ENCODE measurements around the gene SCTR. TPM values are rescaled to one million over a fixed set of nuclear protein-coding genes. Genes with fewer than 3 reads are reported as not detected.

SCTR gene
- total and polyA plus RNA-seq, 2 of the 13 experiments (the other 11 are each of a cell fraction or from before 2014, with no cell fraction given), result not detected

DNA sequence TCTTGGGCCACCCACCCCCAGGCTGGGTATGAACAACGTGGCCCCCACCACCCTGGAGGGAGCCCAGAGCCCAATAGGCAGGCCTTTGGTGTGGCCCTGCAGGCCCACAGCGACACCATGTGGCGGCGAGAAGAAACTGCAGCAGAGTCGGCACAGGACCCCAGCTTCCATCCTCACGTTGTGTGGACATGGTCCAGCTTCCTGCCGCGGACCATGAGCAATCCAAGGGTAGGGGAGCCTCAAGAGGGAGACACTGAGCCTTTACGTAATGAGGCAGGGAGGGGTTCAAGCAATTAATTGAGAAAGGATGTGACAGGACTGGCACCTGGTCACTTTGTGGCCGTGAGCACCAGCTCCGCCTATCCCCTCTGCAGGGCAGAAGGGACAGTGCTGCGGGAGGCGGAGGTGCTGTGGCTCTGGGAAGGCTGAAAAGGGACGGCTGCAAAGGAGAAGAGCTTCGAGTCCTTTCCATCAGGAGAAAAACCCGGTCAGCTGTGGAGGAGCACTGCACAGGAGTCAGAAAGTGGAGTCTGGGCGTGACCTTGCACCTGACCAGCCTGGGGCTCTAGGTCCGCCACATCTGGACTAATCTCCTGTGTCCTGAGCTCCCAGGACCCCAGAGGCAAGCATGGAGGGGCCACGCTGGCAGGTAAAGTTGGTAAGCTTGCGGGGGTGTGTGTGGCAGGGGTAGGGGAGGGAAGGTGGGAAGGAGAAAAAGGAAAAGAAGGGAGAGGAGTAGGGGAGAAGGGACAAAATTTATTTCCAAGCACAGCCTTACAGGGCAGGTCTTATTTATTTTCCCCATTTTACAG lies 47.8 kb downstream of the SCTR start (continued):
- TF ChIP-seq, protein P1, sequence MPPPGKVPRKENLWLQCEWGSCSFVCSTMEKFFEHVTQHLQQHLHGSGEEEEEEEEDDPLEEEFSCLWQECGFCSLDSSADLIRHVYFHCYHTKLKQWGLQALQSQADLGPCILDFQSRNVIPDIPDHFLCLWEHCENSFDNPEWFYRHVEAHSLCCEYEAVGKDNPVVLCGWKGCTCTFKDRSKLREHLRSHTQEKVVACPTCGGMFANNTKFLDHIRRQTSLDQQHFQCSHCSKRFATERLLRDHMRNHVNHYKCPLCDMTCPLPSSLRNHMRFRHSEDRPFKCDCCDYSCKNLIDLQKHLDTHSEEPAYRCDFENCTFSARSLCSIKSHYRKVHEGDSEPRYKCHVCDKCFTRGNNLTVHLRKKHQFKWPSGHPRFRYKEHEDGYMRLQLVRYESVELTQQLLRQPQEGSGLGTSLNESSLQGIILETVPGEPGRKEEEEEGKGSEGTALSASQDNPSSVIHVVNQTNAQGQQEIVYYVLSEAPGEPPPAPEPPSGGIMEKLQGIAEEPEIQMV (CRISPR knock-in tag; IDR thresholded peaks at IDR 0.05; ENCODE audit: low read depth), result peak; percentile 99
- peak; percentile 81; the same call in 1 of the 2 replicates for TF ChIP-seq ZNF788 (CRISPR knock-in tag; IDR thresholded peaks at IDR 0.05; ENCODE audit: borderline replicate concordance)
- TF ChIP-seq, protein P2, sequence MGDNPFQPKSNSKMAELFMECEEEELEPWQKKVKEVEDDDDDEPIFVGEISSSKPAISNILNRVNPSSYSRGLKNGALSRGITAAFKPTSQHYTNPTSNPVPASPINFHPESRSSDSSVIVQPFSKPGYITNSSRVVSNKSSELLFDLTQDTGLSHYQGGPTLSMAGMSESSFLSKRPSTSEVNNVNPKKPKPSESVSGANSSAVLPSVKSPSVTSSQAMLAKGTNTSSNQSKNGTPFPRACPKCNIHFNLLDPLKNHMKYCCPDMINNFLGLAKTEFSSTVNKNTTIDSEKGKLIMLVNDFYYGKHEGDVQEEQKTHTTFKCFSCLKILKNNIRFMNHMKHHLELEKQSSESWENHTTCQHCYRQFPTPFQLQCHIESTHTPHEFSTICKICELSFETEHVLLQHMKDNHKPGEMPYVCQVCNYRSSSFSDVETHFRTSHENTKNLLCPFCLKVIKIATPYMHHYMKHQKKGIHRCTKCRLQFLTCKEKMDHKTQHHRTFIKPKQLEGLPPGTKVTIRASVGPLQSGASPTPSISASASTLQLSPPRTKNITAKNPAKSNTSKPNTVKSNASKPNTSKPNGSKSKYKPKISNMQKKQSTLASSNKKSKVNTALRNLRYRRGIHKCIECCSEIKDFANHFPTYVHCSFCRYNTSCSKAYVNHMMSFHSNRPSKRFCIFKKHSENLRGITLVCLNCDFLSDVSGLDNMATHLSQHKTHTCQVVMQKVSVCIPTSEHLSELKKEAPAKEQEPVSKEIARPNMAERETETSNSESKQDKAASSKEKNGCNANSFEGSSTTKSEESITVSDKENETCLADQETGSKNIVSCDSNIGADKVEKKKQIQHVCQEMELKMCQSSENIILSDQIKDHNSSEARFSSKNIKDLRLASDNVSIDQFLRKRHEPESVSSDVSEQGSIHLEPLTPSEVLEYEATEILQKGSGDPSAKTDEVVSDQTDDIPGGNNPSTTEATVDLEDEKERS (CRISPR knock-in tag; IDR thresholded peaks at IDR 0.05), result peak; percentile 82; the same call in 1 of the 2 replicates
- TF ChIP-seq, protein P3, sequence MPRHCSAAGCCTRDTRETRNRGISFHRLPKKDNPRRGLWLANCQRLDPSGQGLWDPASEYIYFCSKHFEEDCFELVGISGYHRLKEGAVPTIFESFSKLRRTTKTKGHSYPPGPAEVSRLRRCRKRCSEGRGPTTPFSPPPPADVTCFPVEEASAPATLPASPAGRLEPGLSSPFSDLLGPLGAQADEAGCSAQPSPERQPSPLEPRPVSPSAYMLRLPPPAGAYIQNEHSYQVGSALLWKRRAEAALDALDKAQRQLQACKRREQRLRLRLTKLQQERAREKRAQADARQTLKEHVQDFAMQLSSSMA (CRISPR knock-in tag; IDR thresholded peaks at IDR 0.05), result 0 out of 2 replicates have a peak, but pooled peaks have one; percentile 64
- TF ChIP-seq ZNF652 (CRISPR knock-in tag; IDR thresholded peaks at IDR 0.05; ENCODE audit: borderline replicate concordance, low read depth), result peak; percentile 49; the same call in 1 of the 2 replicates
- peak; percentile 85; the same call in 1 of the 2 replicates for TF ChIP-seq ZSCAN21 (CRISPR knock-in tag; IDR thresholded peaks at IDR 0.05; ENCODE audit: borderline replicate concordance)
- peak; percentile 59 for TF ChIP-seq GABPB1 (CRISPR knock-in tag; IDR thresholded peaks at IDR 0.05)
- TF ChIP-seq, protein P4, sequence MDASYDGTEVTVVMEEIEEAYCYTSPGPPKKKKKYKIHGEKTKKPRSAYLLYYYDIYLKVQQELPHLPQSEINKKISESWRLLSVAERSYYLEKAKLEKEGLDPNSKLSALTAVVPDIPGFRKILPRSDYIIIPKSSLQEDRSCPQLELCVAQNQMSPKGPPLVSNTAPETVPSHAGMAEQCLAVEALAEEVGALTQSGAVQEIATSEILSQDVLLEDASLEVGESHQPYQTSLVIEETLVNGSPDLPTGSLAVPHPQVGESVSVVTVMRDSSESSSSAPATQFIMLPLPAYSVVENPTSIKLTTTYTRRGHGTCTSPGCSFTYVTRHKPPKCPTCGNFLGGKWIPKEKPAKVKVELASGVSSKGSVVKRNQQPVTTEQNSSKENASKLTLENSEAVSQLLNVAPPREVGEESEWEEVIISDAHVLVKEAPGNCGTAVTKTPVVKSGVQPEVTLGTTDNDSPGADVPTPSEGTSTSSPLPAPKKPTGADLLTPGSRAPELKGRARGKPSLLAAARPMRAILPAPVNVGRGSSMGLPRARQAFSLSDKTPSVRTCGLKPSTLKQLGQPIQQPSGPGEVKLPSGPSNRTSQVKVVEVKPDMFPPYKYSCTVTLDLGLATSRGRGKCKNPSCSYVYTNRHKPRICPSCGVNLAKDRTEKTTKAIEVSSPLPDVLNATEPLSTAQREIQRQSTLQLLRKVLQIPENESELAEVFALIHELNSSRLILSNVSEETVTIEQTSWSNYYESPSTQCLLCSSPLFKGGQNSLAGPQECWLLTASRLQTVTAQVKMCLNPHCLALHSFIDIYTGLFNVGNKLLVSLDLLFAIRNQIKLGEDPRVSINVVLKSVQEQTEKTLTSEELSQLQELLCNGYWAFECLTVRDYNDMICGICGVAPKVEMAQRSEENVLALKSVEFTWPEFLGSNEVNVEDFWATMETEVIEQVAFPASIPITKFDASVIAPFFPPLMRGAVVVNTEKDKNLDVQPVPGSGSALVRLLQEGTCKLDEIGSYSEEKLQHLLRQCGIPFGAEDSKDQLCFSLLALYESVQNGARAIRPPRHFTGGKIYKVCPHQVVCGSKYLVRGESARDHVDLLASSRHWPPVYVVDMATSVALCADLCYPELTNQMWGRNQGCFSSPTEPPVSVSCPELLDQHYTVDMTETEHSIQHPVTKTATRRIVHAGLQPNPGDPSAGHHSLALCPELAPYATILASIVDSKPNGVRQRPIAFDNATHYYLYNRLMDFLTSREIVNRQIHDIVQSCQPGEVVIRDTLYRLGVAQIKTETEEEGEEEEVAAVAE (CRISPR knock-in tag; IDR thresholded peaks at IDR 0.05; ENCODE audit: borderline replicate concordance), result no peak
- TF ChIP-seq CCAR2 (optimal IDR thresholded peaks at IDR 0.05; ENCODE audit: low read depth, low read length), result no peak
- no peak for TF ChIP-seq ZNF33A (CRISPR knock-in tag; IDR thresholded peaks at IDR 0.05; ENCODE audit: borderline replicate concordance)
- no peak for TF ChIP-seq ZFP90 (CRISPR knock-in tag; IDR thresholded peaks at IDR 0.05; ENCODE audit: borderline replicate concordance)
- TF ChIP-seq ETV6 (CRISPR knock-in tag; conservative IDR thresholded peaks at IDR 0.05), result 0 out of 2 replicates have a peak, but pooled peaks have one; percentile 19
- TF ChIP-seq, protein P5, sequence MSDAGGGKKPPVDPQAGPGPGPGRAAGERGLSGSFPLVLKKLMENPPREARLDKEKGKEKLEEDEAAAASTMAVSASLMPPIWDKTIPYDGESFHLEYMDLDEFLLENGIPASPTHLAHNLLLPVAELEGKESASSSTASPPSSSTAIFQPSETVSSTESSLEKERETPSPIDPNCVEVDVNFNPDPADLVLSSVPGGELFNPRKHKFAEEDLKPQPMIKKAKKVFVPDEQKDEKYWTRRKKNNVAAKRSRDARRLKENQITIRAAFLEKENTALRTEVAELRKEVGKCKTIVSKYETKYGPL (CRISPR knock-in tag; IDR thresholded peaks at IDR 0.05), result peak; percentile 77; the same call in 1 of the 2 replicates
- peak; percentile 58; the same call in 1 of the 2 replicates for TF ChIP-seq ZNF317 (CRISPR knock-in tag; IDR thresholded peaks at IDR 0.05)
- TF ChIP-seq, protein P6, sequence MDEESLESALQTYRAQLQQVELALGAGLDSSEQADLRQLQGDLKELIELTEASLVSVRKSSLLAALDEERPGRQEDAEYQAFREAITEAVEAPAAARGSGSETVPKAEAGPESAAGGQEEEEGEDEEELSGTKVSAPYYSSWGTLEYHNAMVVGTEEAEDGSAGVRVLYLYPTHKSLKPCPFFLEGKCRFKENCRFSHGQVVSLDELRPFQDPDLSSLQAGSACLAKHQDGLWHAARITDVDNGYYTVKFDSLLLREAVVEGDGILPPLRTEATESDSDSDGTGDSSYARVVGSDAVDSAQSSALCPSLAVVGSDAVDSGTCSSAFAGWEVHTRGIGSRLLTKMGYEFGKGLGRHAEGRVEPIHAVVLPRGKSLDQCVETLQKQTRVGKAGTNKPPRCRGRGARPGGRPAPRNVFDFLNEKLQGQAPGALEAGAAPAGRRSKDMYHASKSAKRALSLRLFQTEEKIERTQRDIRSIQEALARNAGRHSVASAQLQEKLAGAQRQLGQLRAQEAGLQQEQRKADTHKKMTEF (CRISPR knock-in tag; IDR thresholded peaks at IDR 0.05), result peak; percentile 76; the same call in 1 of the 2 replicates
